Upper lobe of left lung (tissue), 4 donors: Measurements from ENCODE around the gene STAT5B.

Experiments used
- CTCF ChIP-seq, 6 experiments: fragments of 450-650 bp in 4 of 6; fragments of 200-600 bp in 2 of 6; sonication (generic) in 2 of 6; IDR thresholded peaks; one replicate each; pipeline ENCODE4 v1.5.1; 2016 to 2019; ENCODE audit warnings: antibody characterized with exemption in 6 of 6
- POLR2A ChIP-seq, 4 donors: fragments of 450-650 bp; IDR thresholded peaks; one replicate each; pipeline ENCODE4 v1.5.1; 2016 to 2017; ENCODE audit warnings: antibody characterized with exemption in 4 of 4, mild to moderate bottlenecking in 2 of 4
- POLR2AphosphoS5 ChIP-seq, 2 donors: sonication (generic); formaldehyde crosslinking; IDR thresholded peaks; one replicate each; pipeline ENCODE4 v1.5.1; 2017; ENCODE audit warnings: antibody characterized with exemption in 2 of 2

- TF ChIP-seq CTCF (IDR thresholded peaks at IDR 0.05): no peak
- TF ChIP-seq POLR2AphosphoS5 (IDR thresholded peaks at IDR 0.05): no peak
- no peak for TF ChIP-seq POLR2A (IDR thresholded peaks at IDR 0.05)
These were observed 7.8 kb upstream of the STAT5B start for GRCh38 chr17:42284024-42284369.
